GM12801 (cell line): ENCODE results near the gene THRA.

Source experiments
- CTCF ChIP-seq: IDR thresholded peaks from one replicate; pipeline ENCODE4 v1.5.1; 2011; ENCODE audit warnings: control low read depth; ENCODE audit not compliant: insufficient read length; ENCODE audit errors: extremely low read depth

THRA gene

GRCh38 chr17:40113907-40114245 is 51.1 kb downstream of the THRA start:
- no peak for TF ChIP-seq CTCF

- TF ChIP-seq CTCF: no peak
Measured at GRCh38 chr17:40115101-40115436, 52.3 kb downstream of the THRA start.

- TF ChIP-seq CTCF: no peak
Measured at GRCh38 chr17:40121181-40122135, 58.7 kb downstream of the THRA start, which contains the start of gene MSL1. Gene MSL1, plus strand, starts transcription at chr17:40121971. Its CDS starts 642 bp downstream, at chr17:40122613.

- no peak for TF ChIP-seq CTCF
Measured at GRCh38 chr17:40122136-40122998, 59.6 kb downstream of the THRA start.

- TF ChIP-seq CTCF: no peak
Measured at GRCh38 chr17:40122999-40123810, 60.4 kb downstream of the THRA start.

GRCh38 chr17:40123811-40124114 is 61.0 kb downstream of the THRA start:
- no peak for TF ChIP-seq CTCF
